ELF-1 (cell line): ENCODE measurements around the gene VPS11.
"Not testable (repeated sequence)": the region's sequence is repeated elsewhere in the genome, so short reads cannot be mapped to it uniquely, and the experiment has no call there.

Source experiments
- DNase-seq: peaks from one replicate; pipeline ENCODE4 v3.0.0-alpha.2; 2016; ENCODE audit warnings: low read depth, low spot score

The VPS11 gene

GRCh38 chr11:119038884-119039283, 28.7 kb upstream of the VPS11 start:
- no peak for DNase-seq

- peak; percentile 23 for DNase-seq
Measured at GRCh38 chr11:119039471-119039870, 28.1 kb upstream of the VPS11 start.

GRCh38 chr11:119041821-119042514, 25.6 kb upstream of the VPS11 start:
- DNase-seq: no peak

GRCh38 chr11:119042927-119043326, 24.7 kb upstream of the VPS11 start:
- no peak for DNase-seq

GRCh38 chr11:119044708-119045107, 22.9 kb upstream of the VPS11 start:
- no peak for DNase-seq

GRCh38 chr11:119046489-119046888, 21.1 kb upstream of the VPS11 start:
- DNase-seq: no peak

GRCh38 chr11:119047205-119047604, 20.4 kb upstream of the VPS11 start:
- no peak for DNase-seq

- DNase-seq: no peak
Measured at GRCh38 chr11:119048644-119049043, 19.0 kb upstream of the VPS11 start.

- DNase-seq: no peak
Measured at GRCh38 chr11:119049081-119049480, 18.5 kb upstream of the VPS11 start.

- no peak for DNase-seq
Measured at GRCh38 chr11:119051440-119052162, 16.0 kb upstream of the VPS11 start.

- no peak for DNase-seq
Measured at GRCh38 chr11:119052163-119052814, 15.3 kb upstream of the VPS11 start.

GRCh38 chr11:119054418-119054817, 13.2 kb upstream of the VPS11 start:
- DNase-seq: no peak

- no peak for DNase-seq
Measured at GRCh38 chr11:119055901-119056300, 11.7 kb upstream of the VPS11 start.

- DNase-seq: peak; percentile 47
Measured at GRCh38 chr11:119056421-119056999, 11.1 kb upstream of the VPS11 start.

GRCh38 chr11:119057000-119057769, 10.4 kb upstream of the VPS11 start, which contains the start of gene HYOU1:
Gene HYOU1, minus strand, starts transcription at chr11:119057205. Its CDS starts 1,045 bp downstream, at chr11:119056160.
- peak; percentile 99 for DNase-seq

GRCh38 chr11:119059128-119059527, 8.5 kb upstream of the VPS11 start:
- not testable (repeated sequence) for DNase-seq

GRCh38 chr11:119061256-119061655, 6.4 kb upstream of the VPS11 start:
- no peak for DNase-seq

- DNase-seq: no peak
Measured at GRCh38 chr11:119062779-119063178, 4.8 kb upstream of the VPS11 start.

- peak; percentile 47 for DNase-seq
Measured at GRCh38 chr11:119065369-119065768, 2.2 kb upstream of the VPS11 start.

- no peak for DNase-seq
Measured at GRCh38 chr11:119077839-119078238, 10.2 kb downstream of the VPS11 start.

- no peak for DNase-seq
Measured at GRCh38 chr11:119078675-119079420, 11.2 kb downstream of the VPS11 start.
